ENCODE data around the gene ZMAT1.

GRCh38 chrX:101958139-101958538, 26.3 kb upstream of the ZMAT1 start:
- TF ChIP-seq CTCF (IDR thresholded peaks at IDR 0.05; ENCODE audit: borderline replicate concordance, extremely low read depth, low read length, poor library complexity, severe bottlenecking) = no peak
- no peak for TF ChIP-seq EZH2 (IDR thresholded peaks at IDR 0.05; ENCODE audit: borderline replicate concordance, low read depth, low read length, severe bottlenecking)

Measured in DND-41 (cell line).